GM10847 (cell line): ENCODE data around the gene OR1I1.

Experiments used
- POLR2A ChIP-seq: IDR thresholded peaks from 2 replicates; pipeline ENCODE4 v1.6.1; 2011; ENCODE audit not compliant: insufficient read length; ENCODE audit errors: extremely low read depth

Gene OR1I1

GRCh38 chr19:15081911-15082310 is at the start of gene OR1I1:
TSS of gene OR1I1 (plus strand) at chr19:15082211. CDS start at chr19:15087066, 4,855 bp downstream.
- TF ChIP-seq POLR2A = no peak

DNA sequence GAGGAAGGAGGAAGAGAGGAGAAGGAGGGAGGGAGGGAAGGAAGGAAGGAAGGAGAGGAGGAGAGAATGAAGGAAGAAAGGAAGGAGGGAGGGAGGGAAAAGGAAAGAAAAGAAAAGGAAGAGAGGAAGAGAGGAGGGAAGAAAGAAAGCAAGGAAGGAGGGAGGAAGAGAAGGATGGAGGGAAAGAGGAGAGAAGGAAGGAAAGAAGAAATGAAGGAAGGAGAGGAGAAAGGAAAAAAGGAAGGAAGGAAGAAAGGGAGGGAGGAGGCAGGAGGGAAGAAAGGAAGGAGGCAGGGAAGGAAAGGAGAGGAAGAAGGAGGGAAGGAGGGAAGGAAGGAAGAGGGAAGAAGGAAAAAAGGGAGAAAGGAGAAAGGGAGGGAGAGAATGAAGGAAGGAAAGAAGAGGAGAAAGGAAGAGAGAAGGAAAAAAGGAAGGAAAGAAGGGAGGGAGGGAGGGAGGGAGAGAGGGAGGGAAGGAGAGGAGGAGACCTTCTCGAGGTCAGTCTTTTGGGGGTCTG is 46.2 kb upstream of the OR1I1 start:
- TF ChIP-seq POLR2A = no peak

GRCh38 chr19:15037586-15037985 is 44.4 kb upstream of the OR1I1 start:
- no peak for TF ChIP-seq POLR2A

- no peak for TF ChIP-seq POLR2A
Observed at GRCh38 chr19:15038294-15038693, 43.7 kb upstream of the OR1I1 start.

GRCh38 chr19:15042003-15042402 is 40.0 kb upstream of the OR1I1 start:
- no peak for TF ChIP-seq POLR2A

DNA sequence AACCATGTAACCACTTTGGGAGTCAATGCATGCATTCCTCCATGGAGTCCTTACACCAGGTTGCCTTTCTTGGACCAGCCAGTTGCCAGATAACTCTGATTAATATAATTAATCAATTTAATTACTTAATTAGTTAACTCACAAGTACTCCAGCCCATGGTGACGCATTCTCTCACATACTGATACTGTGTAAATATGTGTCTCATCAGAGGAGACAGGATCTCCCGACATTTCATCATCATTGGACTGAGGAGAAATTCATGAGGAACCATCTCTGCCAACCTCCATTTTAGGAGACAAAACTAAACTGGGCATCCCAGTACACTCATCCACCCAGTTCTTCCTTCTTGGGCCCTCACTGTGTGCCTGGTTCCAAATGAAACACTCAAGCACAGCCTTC is 39.2 kb upstream of the OR1I1 start:
- TF ChIP-seq POLR2A = no peak

GRCh38 chr19:15045506-15045905 is 36.5 kb upstream of the OR1I1 start:
- no peak for TF ChIP-seq POLR2A

- TF ChIP-seq POLR2A = no peak
Observed at GRCh38 chr19:15047680-15048079, 34.3 kb upstream of the OR1I1 start.

GRCh38 chr19:15048128-15048527 is 33.9 kb upstream of the OR1I1 start:
- TF ChIP-seq POLR2A = no peak

DNA sequence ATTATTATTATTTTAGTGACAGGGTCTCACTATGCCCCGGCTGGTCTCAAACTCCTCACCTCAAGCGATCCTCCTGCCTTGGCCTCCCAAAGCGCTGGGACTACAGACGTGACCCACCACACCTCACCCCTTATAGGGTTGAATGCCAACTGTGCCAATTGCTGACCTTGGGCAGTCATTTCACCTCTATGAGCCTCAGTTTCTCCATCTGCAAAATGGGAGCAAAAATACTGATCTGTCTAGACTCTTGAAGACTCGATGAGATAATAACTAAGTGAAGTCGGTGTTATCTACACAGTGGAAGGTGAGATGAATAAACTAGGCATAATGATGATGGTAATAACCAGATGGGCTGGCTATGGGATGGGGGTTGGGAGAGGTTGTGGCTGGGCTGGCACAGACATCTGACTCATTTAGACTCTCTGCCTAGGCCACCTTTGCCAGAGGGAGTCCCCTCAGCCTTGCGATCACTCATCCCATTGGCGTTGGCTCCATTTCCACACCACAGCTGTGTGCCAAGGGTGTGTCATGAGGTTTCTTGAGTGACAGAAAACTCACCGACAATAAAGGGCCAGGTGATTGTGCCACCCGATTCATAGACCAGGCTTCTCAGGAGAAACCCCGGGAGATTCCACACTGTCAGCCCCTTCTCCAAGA is 33.0 kb upstream of the OR1I1 start, which contains the start of gene CASP14:
Gene CASP14 (plus strand): TSS at position 596 of the 657 bp plus-strand sequence. CDS start 2,772 bp downstream, outside the sequence.
- TF ChIP-seq POLR2A = no peak

DNA sequence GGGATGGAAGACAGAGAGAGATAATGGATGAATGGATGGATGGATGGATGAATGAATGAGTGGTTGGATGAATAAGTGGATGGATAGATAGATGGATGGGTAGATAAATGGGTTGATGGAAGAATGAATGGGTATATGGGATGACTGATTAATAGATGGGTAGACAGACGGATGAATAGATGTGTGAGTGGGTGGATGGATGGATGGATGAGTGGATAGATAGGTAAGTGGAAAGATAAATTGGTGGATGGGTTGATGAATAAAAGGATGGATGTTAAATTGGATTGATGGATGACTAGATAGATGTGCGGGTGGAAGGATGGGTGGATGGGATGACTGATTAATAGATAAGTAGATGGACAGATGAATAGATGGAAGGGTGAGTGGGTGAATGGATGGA is 31.4 kb upstream of the OR1I1 start:
- no peak for TF ChIP-seq POLR2A

- TF ChIP-seq POLR2A = no peak
Observed at GRCh38 chr19:15062036-15062435, 20.0 kb upstream of the OR1I1 start.

DNA sequence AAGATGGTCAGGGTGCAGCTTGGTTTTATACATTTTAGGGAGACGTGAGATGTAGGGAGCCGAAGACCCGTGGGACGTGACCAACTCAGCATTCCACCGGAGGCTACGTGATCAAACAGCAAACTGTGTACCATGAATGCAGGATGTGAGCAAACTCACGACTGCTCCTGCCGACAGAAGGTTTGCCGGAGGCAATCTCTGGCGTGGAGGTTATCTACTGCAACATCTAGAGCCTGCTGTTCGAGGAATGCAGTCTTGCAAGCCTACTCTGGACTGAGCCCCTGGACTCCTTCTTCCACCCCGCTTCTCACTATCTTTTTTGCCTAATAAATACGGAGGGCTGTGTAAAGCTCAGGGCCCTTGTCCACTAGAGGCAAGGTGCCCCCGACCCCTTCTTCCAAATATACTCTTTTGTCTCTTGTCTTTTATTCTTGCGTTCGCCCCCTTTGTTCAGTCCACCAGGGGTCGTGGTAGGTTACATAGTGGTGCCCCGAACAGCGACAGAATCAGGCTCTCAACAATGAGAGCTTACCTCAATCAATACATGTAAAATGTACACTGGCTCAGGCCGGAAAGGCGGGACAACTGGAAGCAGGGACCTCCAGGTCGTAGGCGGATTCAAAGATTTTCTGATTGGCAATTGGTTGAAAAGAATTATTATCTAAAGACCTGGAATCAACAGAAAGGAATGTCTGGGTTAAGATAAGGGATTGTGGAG is 8.9 kb upstream of the OR1I1 start:
- no peak for TF ChIP-seq POLR2A

DNA sequence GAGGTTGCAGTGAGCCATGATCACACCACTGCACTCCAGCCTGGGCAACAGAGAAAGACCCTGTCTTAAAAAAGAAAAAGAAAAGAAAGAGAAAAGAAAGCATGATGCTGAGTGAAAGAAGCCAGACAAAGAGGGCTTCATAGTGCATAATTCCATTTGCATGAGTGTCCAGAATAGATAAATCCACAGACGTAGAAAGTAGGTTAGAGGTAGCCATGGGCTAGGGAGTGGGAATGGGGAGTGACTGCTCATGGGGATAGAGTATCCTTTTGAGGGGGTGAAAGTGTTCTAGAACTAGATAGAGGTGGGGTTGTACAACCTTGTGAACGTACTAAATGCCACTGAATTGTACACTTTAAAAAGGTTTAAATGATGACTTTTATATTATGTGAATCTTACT is 7.6 kb upstream of the OR1I1 start:
- TF ChIP-seq POLR2A = no peak

- TF ChIP-seq POLR2A = no peak
Observed at GRCh38 chr19:15075806-15076205, 6.2 kb upstream of the OR1I1 start.

DNA sequence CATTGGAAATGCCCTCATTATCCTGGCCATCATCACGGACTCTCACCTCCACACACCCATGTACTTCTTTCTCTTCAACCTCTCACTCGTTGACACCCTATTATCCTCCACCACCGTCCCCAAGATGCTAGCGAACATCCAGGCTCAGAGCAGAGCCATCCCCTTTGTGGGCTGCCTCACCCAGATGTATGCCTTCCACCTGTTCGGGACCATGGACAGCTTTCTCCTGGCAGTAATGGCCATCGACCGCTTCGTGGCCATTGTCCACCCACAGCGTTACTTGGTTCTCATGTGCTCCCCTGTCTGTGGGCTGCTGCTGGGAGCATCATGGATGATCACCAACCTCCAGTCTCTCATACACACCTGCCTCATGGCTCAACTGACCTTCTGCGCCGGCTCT is 5.2 kb downstream of the OR1I1 start:
- no peak for TF ChIP-seq POLR2A
